HT1080 (cell line): ENCODE results near the gene TRAPPC4. TPM values are rescaled to one million over a fixed set of nuclear protein-coding genes. Genes with fewer than 3 reads are reported as not detected.
A peak's percentile ranks its signal among the peaks of the same experiment; 100 is the strongest.
"Not testable (repeated sequence)": the region's sequence is repeated elsewhere in the genome, so short reads cannot be mapped to it uniquely, and the experiment has no call there.

Experiments
- DNase-seq: peaks from one replicate; pipeline ENCODE4 v3.0.0-alpha.2; 2015; ENCODE audit warnings: low read depth
- polyA plus RNA-seq, 2 experiments: library from polyadenylated mRNA; depleted of rRNA; stranded (reverse); fragments of >200 nt; gene quantifications; 2 replicates each; pipeline ENCODE4 v1.2.3, GENCODE V29; 2015
- total RNA-seq: library from RNA; depleted of rRNA; stranded (reverse); fragments of >200 nt; shearing (Covaris generic); gene quantifications from 2 replicates; pipeline ENCODE4 v1.2.3, GENCODE V29; 2014; rRNA removed

TRAPPC4 gene
- 154 and 181 TPM in 2 replicates for total RNA-seq
- 84.7 and 101 TPM in 2 replicates for polyA plus RNA-seq (2015; cell fraction: cytosol; rRNA removed)
- polyA plus RNA-seq (2015; cell fraction: nucleus; rRNA removed) = 78.3 and 84.6 TPM in 2 replicates

- DNase-seq = peak; percentile 95
Observed at GRCh38 chr11:119018074-119018938, at the start of gene TRAPPC4, which contains the start of gene RPS25. TRAPPC4 (plus strand) TSS chr11:119018766; CDS start chr11:119018796, 30 bp downstream. RPS25 (minus strand) TSS chr11:119018343; CDS start chr11:119018284, 59 bp downstream.

GRCh38 chr11:118969508-118969907 is 49.1 kb upstream of the TRAPPC4 start:
- DNase-seq = not testable (repeated sequence)

GRCh38 chr11:118971646-118972045 is 46.9 kb upstream of the TRAPPC4 start, which contains the start of gene FOXR1:
FOXR1 (plus strand) TSS chr11:118971761; CDS start chr11:118971932, 171 bp downstream.
- no peak for DNase-seq

- DNase-seq = no peak
Observed at GRCh38 chr11:118973985-118974384, 44.6 kb upstream of the TRAPPC4 start.

GRCh38 chr11:118975771-118976709 is 42.5 kb upstream of the TRAPPC4 start:
- DNase-seq = no peak

GRCh38 chr11:118979434-118979833 is 39.1 kb upstream of the TRAPPC4 start:
- no peak for DNase-seq

- no peak for DNase-seq
Observed at GRCh38 chr11:118980191-118980881, 38.2 kb upstream of the TRAPPC4 start.

- DNase-seq = not testable (repeated sequence)
Observed at GRCh38 chr11:118984337-118984736, 34.2 kb upstream of the TRAPPC4 start.

GRCh38 chr11:118984825-118985224 is 33.7 kb upstream of the TRAPPC4 start:
- DNase-seq = no peak

- peak; percentile 46 for DNase-seq
Observed at GRCh38 chr11:118988280-118988679, 30.3 kb upstream of the TRAPPC4 start.

GRCh38 chr11:118991486-118992038 is 27.0 kb upstream of the TRAPPC4 start:
- not testable (repeated sequence) for DNase-seq

GRCh38 chr11:118996926-118997626 is 21.5 kb upstream of the TRAPPC4 start:
- DNase-seq = no peak

GRCh38 chr11:118997627-118998387 is 20.8 kb upstream of the TRAPPC4 start, which contains the start of gene CENATAC:
CENATAC (plus strand) TSS chr11:118998138; CDS start chr11:118998198, 60 bp downstream.
- DNase-seq = peak; percentile 85

- no peak for DNase-seq
Observed at GRCh38 chr11:118998388-118998717, 20.2 kb upstream of the TRAPPC4 start.

GRCh38 chr11:118998822-118999221 is 19.7 kb upstream of the TRAPPC4 start:
- peak; percentile 83 for DNase-seq

- DNase-seq = no peak
Observed at GRCh38 chr11:119000906-119001305, 17.7 kb upstream of the TRAPPC4 start.

GRCh38 chr11:119006656-119007055 is 11.9 kb upstream of the TRAPPC4 start:
- DNase-seq = no peak

- no peak for DNase-seq
Observed at GRCh38 chr11:119011476-119012053, 7.0 kb upstream of the TRAPPC4 start.
